ENCODE measurements around the gene RHBDD3.

DNA sequence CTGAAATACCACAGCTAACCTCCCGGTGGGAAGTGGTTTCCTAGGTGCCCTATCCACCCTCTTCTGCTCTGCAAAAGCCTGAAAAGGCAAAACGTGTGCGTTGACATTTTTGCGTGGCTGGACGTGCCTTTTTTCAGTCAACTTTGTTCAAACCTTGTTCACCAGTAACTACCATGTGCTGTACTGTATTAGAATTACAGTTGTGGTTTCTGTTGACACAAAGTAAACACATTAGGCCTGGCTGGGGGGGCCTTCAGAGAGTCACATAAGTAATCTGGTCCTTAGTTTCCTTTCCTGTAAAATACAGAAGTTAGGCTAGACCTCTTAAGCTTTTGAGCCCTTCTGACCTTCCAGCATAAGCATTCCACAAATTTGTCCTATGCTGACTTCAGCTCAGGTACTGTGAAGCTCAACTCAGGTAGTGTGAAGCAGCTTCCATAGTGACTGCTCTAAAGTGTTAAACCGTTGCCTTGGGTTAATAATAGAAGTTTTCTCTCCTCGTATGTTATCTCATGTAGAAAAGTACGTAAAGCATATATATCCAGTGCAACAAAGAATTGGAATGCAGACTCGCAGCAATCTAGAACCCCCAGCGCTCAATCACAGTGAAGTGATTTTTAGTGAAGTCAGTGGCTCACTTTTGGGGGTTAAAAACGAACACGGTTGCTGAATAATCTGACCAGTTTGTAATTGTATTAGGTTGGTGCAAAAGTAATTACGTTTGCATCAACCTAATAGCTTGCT, 2.1 kb upstream of the RHBDD3 start:
- TF ChIP-seq, protein P1, sequence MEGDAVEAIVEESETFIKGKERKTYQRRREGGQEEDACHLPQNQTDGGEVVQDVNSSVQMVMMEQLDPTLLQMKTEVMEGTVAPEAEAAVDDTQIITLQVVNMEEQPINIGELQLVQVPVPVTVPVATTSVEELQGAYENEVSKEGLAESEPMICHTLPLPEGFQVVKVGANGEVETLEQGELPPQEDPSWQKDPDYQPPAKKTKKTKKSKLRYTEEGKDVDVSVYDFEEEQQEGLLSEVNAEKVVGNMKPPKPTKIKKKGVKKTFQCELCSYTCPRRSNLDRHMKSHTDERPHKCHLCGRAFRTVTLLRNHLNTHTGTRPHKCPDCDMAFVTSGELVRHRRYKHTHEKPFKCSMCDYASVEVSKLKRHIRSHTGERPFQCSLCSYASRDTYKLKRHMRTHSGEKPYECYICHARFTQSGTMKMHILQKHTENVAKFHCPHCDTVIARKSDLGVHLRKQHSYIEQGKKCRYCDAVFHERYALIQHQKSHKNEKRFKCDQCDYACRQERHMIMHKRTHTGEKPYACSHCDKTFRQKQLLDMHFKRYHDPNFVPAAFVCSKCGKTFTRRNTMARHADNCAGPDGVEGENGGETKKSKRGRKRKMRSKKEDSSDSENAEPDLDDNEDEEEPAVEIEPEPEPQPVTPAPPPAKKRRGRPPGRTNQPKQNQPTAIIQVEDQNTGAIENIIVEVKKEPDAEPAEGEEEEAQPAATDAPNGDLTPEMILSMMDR (IDR thresholded peaks at IDR 0.05; ENCODE audit: insufficient read depth, low read depth, low read length): no peak
- no peak for TF ChIP-seq EZH2 (IDR thresholded peaks at IDR 0.05; ENCODE audit: insufficient read depth, low read length)
